Measurements from ENCODE around the gene AZU1. TPM values are rescaled to one million over a fixed set of nuclear protein-coding genes. Genes with fewer than 3 reads are reported as not detected.
"Not testable (repeated sequence)": the region's sequence is repeated elsewhere in the genome, so short reads cannot be mapped to it uniquely, and the experiment has no call there.

Gene AZU1
- total RNA-seq, 1 donor from 2014 or later = not detected

GRCh38 chr19:807627-808422, 19.8 kb upstream of the AZU1 start:
- intact Hi-C loops (cut with micrococcal nuclease) = no loop called here

DNA sequence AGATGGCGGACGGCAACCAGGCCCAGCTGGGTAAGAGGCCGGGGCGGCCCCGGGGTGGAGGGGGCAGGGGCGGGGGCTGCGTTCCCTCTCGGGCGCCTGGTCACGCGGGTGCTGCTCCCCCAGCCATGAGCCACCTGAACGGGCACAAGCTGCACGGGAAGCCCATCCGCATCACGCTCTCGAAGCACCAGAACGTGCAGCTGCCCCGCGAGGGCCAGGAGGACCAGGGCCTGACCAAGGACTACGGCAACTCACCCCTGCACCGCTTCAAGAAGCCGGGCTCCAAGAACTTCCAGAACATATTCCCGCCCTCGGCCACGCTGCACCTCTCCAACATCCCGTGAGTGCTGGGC, 19.2 kb upstream of the AZU1 start:
- intact Hi-C loops (cut with micrococcal nuclease) = no loop called here

GRCh38 chr19:810077-810855, 17.4 kb upstream of the AZU1 start:
- intact Hi-C loops (cut with micrococcal nuclease) = no loop called here

GRCh38 chr19:810883-811489, 16.7 kb upstream of the AZU1 start:
- intact Hi-C loops (cut with micrococcal nuclease) = no loop called here

GRCh38 chr19:811506-812048, 16.1 kb upstream of the AZU1 start:
- intact Hi-C loops (cut with micrococcal nuclease) = no loop called here

- intact Hi-C loops (cut with micrococcal nuclease) = no loop called here
Measured at GRCh38 chr19:812049-812746, 15.4 kb upstream of the AZU1 start.

GRCh38 chr19:812747-813218, 14.9 kb upstream of the AZU1 start:
- intact Hi-C loops (cut with micrococcal nuclease) = no loop called here

DNA sequence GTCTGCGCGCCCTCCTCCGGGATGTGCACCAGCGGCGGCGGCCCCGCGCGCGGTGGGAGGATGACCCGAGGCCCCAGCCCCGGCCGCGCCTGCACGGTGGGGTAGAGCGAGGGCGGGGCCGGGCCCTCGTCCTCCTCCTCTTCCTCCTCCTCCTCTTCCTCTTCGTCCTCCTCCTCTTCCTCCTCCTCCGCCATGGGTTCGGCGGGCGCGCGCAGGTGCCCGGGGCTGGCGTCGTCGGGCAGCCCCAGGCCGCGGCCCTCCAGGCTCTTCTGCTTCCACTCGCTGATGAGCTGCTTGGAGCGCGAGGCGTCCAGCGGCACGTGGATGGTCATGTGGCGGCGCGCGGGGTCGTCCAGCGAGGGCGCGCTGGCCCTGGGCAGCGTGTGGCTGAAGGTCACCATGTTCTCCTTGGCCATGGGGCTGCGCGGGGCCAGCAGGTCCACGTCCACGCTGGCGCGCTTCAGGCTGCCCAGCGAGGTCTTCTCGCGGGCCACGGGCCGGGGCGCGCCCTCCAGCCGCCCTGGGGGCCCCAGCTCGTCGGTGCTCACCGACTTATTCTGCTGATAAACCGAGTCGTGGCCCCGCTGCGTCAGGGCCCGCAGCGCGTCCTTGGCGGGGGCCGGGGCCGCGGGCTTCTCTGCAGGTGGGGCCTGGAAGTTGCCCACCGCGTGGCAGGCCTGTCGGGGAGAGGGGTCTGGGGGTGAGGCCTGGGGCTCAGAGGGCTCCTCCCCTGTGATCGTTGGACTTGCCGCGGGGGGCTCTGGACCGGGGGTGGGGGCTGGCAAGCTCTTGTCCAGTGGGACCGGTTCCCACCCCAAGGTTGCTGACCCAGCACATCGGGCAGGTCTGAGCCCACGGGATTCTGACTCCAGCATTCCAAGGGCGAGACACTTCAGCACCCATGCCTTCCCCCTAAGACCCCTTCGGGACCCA, 14.2 kb upstream of the AZU1 start:
- intact Hi-C loops (cut with micrococcal nuclease) = no loop called here

GRCh38 chr19:814152-815078, 13.2 kb upstream of the AZU1 start:
- intact Hi-C loops (cut with micrococcal nuclease) = no loop called here

GRCh38 chr19:815079-815774, 12.4 kb upstream of the AZU1 start:
- intact Hi-C loops (cut with micrococcal nuclease) = no loop called here

GRCh38 chr19:815775-816499, 11.7 kb upstream of the AZU1 start:
- intact Hi-C loops (cut with micrococcal nuclease) = no loop called here

DNA sequence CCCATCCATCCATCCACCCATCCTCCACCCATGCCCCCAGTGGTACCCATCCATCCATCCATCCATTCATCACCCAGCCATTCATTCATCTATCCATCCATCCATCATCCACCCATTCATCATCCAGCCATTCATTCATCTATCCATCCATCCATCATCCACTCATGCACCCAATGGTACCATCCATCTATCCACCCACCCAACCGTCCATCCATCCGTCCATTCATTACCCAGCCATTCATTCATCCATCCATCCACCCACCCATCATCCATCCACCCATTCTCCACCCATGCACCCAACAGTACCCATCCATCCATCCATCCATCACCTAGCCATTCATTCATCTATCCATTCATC, 11.2 kb upstream of the AZU1 start:
- intact Hi-C loops (cut with micrococcal nuclease) = no loop called here

DNA sequence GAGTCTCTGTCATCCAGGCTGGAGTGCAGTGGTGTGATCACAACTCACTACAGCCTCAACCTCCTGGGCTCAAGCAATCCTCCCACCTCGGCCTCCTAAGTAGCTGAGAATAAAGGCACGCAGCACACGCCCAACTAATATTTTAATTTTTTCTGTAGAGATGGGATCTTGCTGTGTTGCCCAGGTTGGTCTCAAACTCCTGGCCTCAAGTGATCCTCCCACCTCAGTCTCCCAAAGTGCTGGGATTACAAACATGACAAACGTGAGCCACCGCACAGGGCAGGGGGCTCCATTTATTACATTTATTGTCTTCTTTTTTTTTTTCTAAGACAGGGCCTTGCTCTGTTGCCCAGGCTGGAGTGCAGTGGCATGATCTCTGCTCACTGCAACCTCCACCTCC, 7.4 kb upstream of the AZU1 start:
- intact Hi-C loops (cut with micrococcal nuclease) = not testable (repeated sequence)

DNA sequence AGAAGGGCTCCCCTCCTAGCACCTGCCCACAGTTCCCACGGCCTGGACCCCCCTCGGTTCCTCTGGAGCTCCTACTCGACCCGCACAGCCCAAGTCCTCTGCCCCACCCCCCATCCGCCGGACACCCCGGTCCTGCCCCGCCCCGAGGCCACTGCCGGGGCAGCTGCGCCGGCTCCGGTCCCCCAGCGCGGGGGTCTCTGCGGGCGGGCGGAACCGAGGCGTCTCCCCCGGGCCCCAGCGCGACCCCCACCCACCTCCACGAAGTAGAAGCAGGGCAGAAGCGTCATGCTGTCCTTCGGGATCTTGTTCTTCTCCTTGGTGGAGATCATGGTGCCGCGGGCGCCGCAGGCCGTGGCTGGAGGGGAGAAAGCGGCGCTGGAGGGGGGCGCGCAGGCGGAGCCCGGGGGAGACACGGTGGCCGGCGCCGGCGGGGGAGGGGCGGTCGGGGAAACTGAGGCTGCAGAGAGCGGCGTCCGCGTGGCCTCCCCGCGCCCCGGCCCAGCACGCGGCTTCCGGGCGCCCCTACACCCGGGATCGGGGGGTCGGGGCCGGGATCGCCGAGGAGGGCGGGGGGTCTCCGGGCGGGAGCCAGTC, 6.3 kb upstream of the AZU1 start:
- intact Hi-C loops (cut with micrococcal nuclease) = no loop called here

DNA sequence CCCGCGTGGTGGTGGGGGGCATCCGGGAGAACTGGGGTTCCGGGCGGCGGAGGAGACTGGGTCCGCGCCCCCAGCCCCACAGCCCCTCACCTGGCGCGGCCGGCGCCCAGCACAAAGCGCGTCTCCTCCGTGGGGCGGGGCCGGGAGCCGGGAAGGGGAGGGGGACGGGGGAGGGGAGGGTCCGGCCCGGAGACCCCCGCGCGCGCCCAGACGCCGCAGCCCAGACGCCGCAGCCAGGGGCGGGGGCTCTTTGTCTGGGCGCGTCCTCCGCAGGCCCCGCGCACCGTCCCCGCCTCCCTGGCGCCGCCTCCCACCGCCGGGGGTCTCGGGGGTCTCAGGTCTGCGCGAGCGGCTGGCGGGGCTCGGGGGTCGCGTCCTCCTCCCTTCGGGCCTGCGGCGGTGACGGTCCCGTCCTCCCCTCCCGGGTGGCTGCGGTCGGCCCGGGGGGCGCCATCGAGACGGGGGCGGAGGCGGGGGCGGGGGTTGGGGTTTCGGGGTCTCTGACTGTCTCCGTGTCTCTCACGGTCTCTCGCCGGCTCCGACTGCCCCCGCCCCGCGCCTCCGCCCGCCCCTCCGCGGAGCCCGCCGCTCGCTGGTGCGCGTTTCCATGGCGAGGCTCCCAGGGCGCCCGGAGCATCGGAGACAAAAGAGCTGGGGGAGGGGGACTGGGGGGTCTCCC, 5.7 kb upstream of the AZU1 start, which contains the start of gene PLPPR3:
Gene PLPPR3, minus strand, starts transcription at position 131 of the 679 bp plus-strand sequence. CDS start 396 bp downstream, outside the sequence.
- intact Hi-C loops (cut with micrococcal nuclease) = no loop called here

DNA sequence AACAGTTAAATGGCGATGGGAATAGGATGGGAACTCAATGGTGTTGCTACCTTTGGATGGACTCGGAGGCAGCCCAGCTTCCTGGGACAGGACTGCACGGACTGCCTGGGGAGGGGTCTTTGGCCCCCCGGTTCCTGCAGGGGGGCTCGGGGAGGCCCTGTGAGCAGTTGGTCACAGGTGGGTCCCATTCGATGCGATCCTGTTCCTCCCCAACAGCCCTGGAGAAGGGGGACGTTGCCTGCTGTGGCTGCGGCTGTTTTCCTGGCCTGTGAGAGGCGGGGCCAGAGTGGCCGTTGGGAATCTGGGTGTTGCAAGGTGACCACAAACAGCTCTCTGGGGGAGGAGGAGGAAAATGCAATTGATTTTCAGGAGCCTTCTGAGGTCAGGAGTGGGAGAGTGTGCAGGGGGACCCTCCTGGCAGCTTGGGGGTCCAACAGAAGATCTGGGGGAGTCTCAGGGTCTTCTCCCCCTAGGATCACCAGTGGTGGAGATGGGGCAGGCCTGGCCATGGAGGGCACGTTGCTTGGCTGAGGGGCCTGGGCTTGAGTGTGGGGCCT, 4.0 kb upstream of the AZU1 start:
- intact Hi-C loops (cut with micrococcal nuclease) = no loop called here

DNA sequence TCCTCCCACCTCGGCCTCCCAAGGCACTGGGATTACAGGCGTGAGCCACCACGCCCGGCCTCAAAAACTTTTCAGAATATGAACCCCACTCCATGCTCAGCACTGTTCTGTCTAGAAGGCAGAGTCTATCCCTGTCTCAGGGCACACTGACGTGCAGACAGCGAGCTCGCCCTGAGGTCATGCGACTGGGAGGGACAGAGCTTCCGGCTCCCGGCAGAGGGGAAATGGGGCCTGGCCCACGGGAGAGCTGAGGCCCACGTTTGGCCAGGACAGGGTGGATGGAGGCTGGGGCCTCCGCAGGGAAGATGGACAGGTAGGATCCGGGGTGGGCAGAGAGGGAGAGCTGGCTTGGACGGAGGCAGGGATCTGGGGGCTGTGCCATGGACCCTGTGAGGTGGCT, 2.8 kb upstream of the AZU1 start:
- intact Hi-C loops (cut with micrococcal nuclease) = no loop called here

Measured in T-helper 2 cell treated with Interferon-gamma antibody and Interleukin-4, amounts not matched to agents 100 ng/mL and 5 ng/mL, for 36 hours (primary cell).